NT2/D1 (cell line): ENCODE measurements around the gene NF1.

Experiments used
- SUZ12 ChIP-seq: IDR thresholded peaks from 2 replicates; pipeline ENCODE4 v1.6.1; 2011; ENCODE audit not compliant: insufficient read length, insufficient read depth; ENCODE audit errors: extremely low read depth
- ZNF274 ChIP-seq: IDR thresholded peaks from 2 replicates; pipeline ENCODE4 v1.6.1; 2011; ENCODE audit warnings: mild to moderate bottlenecking, low read depth, low read length

DNA sequence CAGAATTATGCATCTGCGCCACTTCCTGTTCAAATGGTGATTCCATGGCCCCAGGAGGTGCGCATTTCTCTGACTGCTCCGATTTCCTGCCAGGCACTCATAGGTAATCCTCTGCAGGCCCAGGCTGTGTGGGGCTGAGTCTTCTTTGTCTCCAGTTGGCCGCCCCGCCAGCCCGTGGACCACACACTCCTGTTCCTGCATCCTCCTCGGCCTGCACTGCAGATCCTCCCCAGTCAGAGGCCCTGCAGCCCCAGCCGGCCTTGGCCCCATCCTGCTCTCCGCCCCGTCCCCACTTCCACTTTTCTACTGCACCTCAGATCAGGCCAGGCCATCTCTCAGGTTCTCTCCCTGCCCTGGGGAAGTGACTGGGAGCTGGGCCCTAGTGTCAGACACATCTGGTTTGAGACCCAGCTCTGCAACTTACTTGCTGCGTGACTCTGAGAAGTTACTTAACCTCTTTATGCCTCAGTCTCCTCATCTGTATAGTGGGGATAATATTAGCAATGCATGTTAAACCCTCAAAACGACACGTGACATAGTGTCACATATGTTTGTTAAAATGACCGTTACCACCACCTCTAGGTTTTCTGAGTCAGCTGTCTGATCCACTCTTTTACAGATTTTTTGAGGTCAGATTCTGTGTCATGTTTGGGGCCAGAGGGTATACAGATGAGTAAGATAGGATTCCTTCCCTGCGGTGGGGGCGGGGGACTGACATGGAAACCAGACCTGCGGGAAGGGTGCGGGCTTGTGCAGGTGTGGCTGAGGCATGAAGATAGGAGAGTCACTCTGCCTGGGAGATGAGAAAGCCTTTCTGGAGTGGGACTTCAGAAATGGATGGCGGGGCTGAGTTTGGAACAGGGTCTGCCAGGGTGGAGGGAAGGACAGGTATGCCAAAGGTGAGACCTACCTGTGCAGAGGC lies 309.5 kb downstream of the NF1 start:
- TF ChIP-seq SUZ12 (no peak), ZNF274 (no peak)
